ENCODE measurements around the gene GJB6. TPM values are rescaled to one million over a fixed set of nuclear protein-coding genes. Genes with fewer than 3 reads are reported as not detected.

GJB6 gene
- total RNA-seq, 1 experiment from 2014 or later, result not detected

DNA sequence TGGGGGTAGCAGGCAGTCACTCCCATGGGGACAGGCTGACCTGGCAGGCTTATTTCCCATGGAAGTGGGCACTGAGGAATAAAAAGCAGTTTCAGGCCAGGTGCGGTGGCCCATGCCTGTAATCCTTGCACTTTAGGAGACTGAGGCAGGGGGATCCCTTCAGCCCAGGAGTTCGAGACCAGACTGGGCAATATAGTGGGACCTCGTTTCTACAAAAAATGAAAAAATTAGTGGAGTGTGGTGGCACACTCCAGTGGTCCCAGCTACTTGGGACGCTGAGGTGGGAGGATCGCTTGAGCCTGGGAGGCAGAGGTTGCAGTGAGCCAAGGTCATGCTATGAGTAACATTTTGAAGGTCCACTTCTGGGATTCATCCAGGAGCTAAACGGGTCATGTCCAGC is 45.3 kb downstream of the GJB6 start:
- no peak for DNase-seq (ENCODE audit: low read depth)

DNA sequence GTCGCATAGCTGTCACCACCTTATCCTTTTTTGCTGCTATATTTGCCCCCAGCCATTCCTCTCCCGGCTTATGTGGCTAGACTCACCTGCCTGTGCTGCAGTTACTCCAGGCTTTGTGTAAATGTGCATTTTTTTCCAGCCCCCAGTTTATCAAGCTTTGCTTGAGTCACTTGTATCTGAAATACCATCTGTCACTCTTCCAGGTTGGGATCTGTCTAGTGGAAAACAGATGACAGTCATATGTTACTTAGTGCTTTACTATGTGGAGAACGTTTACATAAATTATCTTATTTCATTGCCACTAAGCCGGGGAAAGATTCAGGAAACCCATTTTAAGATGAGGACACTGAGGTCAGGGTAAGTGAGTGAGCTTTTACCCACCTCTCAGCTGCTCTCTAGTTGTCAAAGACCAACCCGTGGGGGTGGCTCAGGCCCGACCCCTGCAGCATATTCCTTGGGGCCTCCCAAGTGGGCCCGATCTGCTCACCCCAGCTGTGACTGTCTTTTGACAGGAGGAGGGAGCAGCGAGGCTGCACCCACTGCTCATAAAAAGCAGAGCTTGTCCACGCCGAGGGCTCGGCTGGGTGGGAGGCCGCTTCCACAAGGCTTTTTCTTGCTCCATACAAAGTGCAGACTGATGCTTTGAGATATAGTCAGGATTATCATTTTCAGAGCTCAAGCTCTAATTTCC is 46.6 kb downstream of the GJB6 start:
- DNase-seq (ENCODE audit: low read depth), result no peak

DNA sequence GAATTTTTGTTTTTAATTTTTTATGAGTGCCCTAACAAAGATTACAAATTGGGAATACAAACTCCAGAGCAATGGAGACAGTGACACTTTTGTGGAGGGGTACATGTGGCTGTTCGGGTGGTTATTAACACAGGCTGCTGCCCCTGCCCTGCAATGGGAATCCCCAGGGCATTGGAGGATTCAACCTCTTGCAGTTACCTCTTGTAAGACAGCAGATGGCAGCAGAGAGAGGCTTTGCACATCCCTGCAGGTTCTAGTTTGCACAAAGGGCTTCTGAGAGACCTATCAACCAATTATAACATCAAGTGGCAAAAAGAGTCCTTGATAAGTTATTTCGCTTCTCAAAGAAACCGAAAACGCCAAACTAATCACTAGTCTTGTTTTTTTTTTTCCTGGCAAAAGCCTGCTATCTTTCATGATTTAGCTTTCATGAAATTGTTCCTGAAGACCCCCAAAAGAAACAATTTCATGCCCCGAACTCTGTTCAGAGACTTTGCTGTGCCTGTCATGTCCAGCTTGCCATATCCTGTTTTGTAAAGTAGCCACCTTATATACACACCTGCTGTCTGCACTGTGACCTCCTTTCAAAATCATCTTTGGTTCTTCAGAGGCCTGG is 49.8 kb downstream of the GJB6 start:
- peak; percentile 55 for DNase-seq (ENCODE audit: low read depth)

DNA sequence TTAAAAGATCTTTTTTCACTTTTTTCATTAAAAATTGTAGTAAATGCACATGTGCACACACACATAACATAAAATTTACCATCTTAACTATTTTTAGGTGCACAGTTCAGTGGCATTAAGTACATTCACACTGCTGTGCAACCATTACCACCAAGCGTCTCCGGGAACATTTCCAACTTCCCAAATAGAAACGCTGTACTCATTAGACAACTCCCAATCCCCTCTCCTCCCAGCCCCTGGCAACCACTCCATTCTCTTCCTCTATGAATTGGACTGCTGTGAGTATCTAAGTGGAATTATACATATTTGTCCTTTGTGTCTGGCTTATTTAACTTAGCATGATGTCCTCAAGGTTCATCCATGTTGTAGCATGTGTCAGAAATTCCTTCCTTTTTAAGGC is 50.9 kb downstream of the GJB6 start:
- DNase-seq (ENCODE audit: low read depth), result no peak

DNA sequence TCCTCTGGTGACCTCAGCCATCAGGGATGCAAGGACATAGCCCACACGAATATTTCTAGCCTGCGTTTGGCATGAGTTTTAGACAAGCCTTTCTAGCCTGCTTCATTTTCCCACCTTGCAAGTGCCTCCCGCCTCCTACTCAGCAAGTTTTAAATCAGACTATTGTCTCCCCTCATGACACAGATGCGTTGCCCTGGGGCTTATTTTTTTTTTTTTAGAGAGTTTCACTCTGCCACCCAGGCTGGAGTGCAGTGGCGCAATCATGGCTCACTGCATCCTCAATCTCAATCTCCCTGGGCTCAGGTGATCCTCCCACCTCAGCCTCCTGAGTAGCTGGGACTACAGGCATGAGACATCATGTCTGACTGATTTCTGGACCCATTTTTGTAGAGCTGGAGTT is 54.0 kb downstream of the GJB6 start:
- DNase-seq (ENCODE audit: low read depth), result no peak

DNA sequence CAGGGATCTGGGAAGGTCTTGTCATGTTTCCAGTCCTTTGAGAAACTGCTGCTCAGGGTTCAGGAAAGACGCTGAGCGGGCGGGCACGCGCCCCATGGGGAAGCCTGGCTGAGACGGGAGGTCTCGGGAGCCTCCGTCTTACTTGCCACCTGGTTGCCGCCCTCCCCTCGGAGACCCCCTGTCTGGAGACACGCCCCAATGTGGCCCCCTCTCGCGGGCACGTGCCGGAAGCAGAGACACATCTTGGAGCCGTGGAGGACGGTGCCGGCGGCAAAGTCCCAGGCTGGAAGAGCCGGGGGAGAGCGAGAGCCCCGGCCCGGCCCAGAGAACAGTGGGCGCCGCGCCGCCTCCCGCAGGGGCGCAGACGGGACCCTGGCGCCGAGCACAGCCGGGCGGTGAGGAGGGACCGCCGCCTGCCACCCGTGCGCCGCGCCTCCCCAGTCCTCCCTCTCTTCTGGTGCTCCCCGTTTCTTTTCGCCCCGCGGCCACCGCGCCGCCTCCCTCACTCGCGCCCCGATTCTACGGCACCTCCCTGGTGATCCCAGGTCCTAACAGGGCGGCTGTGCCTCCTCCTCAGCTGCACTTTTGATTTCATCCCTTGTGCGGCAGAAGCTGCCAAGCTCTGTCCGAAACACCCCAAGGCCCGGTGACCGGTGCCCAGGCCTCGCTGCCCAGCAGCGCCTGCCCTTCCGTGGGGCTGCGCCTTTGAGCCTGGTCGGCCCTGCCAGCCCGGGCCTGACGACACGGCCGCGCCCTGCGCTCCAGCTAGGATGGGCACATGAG is 54.9 kb downstream of the GJB6 start:
- DNase-seq (ENCODE audit: low read depth), result no peak

DNA sequence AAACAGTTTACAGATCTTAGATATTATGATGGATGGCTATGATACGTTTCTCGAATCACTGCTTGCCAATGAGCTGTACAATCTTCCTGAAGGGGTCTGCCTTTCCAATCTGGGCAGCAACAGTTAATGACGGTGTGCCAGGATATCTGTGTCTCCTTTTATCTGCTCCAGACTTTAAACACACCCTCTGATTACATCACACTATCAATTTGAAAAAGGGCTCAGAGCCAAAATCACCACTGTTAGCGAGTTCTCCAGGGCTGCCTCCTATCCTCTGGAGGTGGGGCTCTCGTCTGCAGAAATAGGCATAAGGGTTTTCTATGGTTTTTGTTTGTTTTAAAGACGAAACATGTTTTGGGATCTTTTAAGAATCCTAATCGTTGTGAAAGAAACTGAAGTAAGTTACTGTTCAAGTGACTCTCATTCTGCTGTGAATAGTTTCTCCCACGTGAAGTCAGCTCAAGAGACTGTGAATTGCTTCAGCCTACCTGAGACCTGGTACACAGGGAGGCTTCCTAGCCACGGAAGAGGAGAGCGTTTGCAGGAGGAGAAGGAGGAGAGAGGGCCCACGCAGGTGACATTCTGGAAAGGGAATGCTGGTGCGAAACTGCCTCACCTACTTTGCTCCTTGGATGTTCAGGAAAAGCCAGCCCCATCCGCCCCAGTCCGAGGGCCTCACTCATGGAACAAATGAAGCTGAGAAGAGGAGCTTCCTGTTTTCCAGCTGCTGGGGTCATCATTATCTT is 56.0 kb downstream of the GJB6 start:
- no peak for DNase-seq (ENCODE audit: low read depth)

DNA sequence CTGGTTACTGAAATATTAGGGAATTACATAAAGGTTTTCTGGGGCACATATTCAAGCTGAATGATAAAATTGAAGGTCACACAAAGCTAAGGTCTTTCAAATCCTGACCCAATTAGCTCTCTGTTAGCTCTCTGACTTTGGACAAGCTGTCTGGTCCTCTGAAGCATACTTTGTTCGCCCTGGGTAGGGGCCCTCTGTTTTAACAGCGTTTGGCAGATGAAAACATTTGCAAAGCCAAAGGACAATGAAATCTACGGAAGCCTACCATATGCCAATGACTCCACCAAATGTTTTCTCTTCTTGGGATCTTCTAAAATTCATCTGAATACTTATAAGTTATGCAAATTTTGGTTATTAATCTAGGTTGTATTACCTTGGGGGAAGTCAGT is 56.7 kb downstream of the GJB6 start:
- no peak for DNase-seq (ENCODE audit: low read depth)

DNA sequence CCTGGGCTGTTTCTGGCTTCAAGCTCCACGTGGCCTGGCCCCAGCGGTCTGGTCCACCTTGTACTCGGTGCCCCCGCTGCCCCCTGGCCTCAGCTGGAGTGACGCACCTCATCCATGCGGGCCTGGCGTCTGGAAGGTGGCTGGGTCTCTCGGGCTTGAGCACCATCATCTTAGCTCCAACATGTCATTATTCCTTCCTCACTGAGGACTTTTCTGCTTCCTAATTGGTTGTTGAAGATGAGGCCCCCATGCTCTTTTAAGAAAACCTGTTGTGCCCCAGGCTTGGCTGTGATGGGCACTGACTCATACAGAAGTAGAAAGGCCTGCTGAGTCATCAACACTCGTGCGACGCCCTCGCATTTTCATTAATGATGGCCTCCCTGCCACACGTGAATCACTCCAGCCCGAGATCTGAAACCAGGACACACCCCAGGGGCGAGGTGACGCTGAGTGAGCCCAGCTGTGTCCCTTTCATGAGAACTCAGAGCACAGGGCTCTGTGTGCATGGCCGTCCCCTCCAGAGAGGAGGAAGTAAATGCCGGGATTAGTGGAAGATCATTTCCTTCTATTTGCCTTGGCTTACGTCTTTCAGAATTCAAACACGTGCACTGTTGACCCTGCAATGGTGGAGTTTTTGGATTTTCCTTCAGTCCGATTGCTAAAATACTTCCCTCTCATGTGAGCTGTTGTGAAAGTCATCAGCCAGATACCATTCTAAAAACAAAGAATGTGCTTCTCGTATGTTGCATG is 57.3 kb downstream of the GJB6 start:
- DNase-seq (ENCODE audit: low read depth), result peak; percentile 92

DNA sequence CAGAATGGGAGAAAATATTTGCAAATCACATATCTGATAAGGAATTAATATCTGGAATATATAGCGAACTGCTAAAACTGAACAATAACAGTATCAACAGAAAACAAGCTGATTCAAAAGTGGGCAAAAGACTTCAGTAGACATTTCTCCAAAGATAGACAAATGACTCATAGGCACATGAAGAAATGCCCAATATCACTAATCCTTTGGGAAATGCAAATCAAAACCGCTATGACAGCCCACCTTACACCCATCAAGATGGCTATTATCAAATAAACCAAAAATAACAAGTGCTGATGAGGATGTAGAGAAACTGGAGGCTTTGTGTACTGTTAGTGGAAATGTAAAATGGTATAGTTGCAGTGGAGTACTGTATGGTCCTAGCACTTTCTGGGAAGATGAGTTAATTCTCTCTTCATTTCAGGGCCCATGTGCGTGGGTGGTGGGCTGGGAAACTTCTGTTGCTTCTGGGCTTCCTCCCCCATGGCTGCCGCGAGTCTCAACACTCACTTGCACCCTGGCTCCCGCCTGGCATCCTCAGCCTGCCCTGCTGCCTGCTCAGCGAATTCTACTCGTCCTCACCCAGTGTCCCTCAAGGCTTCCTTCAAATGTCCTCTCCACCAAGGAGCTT is 58.9 kb downstream of the GJB6 start:
- no peak for DNase-seq (ENCODE audit: low read depth)

Other genes with a start within 250 kb of the GJB6 start
- not detected in 2 replicates for gene GJA3, start 71.3 kb downstream of the GJB6 start, total RNA-seq (2014; rRNA removed; shearing (Covaris generic))
- 0.30 TPM in 1 of 2 replicates, not detected in the other for gene GJB2, start 39.4 kb downstream of the GJB6 start, total RNA-seq (2014; rRNA removed; shearing (Covaris generic))